ENCODE data around the gene REPS1. TPM values are rescaled to one million over a fixed set of nuclear protein-coding genes. Genes with fewer than 3 reads are reported as not detected.

REPS1 gene
- total and polyA plus RNA-seq, 2 donors (not counting 1 experiment from before 2014, with no cell fraction given) = 38.1 to 57.1 TPM

DNA sequence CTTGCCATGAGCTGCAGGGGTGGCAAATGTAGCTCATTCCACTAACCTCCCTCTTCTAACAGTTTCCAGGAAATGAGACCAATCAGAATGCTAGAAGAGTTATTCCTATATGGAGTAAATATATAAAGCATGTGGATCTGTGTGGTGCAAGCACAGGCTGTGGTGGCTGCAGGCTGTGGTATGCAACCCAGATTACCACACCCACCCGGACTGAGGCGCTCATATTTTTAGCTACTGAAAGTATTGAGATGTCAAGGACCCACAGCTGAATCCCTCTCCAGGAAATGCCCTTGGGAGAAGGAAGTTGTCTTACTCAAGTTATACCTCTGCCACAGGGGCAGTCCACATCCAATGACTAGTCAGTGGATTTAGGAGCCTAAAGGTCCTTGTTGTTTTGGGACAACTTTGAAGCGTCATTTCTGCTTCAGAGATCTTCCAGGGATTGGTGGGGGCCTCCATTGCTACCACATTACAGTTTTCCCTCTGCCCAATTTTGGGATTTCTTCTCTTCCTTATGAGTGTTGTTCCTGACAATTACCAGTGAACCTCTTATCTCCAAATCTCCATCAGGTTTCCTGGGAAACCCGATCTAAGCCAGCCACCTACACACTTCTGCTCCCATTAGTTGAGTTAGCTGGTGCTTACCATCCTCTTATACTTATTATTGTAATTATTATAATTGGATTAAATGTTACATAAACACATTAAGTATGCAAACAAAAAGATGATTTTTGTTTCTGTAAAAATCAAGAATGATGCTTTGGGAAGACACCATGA is 12.1 kb upstream of the REPS1 start:
- Histone ChIP-seq H3K27ac (ENCODE audit: low read length in 2 of 2) (no peak overlapping the region), H3K27me3 (replicated peaks in 1 of 4; ENCODE audit: control extremely low read depth in 1 of 4, control insufficient read depth in 3 of 4, insufficient read depth in 4 of 4, low read length in 3 of 4) (no peaks in the 10 kb centered on the region), H3K79me2 (ENCODE audit: control insufficient read depth, insufficient read depth, low read length) (no peaks in the 10 kb centered on the region), H3K4me1 (ENCODE audit: control insufficient read depth in 2 of 2, insufficient read depth in 2 of 2, low read length in 2 of 2) (no peaks in the 10 kb centered on the region), H3K36me3 (replicated peaks in 1 of 2; ENCODE audit: control extremely low read depth in 1 of 2, control insufficient read depth in 1 of 2, extremely low read depth in 1 of 2, insufficient read depth in 2 of 2, low read length in 1 of 2) (no peaks in the 10 kb centered on the region), H3K4me2 (replicated peaks; ENCODE audit: low read depth, low read length, poor library complexity, severe bottlenecking) (no peak overlapping the region), H4K20me1 (ENCODE audit: control insufficient read depth, insufficient read depth, low read length, poor library complexity, severe bottlenecking) (no peaks in the 10 kb centered on the region), H2AFZ (ENCODE audit: insufficient read depth, low read depth, low read length, poor library complexity, severe bottlenecking) (no peak overlapping the region), H3K4me3 (ENCODE audit: control extremely low read depth in 1 of 5, extremely low read depth in 1 of 5, insufficient read depth in 1 of 5, low read depth in 2 of 5, low read length in 4 of 5) (no peak overlapping the region), H3K9ac (ENCODE audit: low read length) (no peak overlapping the region), H3K9me3 (ENCODE audit: control extremely low read depth in 1 of 3, control insufficient read depth in 2 of 3, insufficient read depth in 1 of 3, low read length in 2 of 3) (peaks cover 0 to 3% (median 0%) of the 10 kb centered on the region in 3 donors)
- H3K27ac Mint-ChIP-seq = no peak overlapping the region
- no peaks in the 10 kb centered on the region for H3K4me1 Mint-ChIP-seq
- POLR2A ChIA-PET = no interaction called here
- no peaks in the 10 kb centered on the region for H3K9me3 Mint-ChIP-seq (ENCODE audit: insufficient read depth)
- 100% methylated on average over 1 of the region's 4 CpGs for WGBS (ENCODE audit: insufficient coverage)
- no peak for TF ChIP-seq EZH2 (IDR thresholded peaks at IDR 0.05; ENCODE audit: borderline replicate concordance, insufficient read depth, low read depth, low read length, poor library complexity, severe bottlenecking)
- TF ChIP-seq, protein P1, sequence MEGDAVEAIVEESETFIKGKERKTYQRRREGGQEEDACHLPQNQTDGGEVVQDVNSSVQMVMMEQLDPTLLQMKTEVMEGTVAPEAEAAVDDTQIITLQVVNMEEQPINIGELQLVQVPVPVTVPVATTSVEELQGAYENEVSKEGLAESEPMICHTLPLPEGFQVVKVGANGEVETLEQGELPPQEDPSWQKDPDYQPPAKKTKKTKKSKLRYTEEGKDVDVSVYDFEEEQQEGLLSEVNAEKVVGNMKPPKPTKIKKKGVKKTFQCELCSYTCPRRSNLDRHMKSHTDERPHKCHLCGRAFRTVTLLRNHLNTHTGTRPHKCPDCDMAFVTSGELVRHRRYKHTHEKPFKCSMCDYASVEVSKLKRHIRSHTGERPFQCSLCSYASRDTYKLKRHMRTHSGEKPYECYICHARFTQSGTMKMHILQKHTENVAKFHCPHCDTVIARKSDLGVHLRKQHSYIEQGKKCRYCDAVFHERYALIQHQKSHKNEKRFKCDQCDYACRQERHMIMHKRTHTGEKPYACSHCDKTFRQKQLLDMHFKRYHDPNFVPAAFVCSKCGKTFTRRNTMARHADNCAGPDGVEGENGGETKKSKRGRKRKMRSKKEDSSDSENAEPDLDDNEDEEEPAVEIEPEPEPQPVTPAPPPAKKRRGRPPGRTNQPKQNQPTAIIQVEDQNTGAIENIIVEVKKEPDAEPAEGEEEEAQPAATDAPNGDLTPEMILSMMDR (IDR thresholded peaks at IDR 0.05) = no peak
- no peak for ATAC-seq (ENCODE audit: low read depth)
- CTCF ChIA-PET = no interaction called here
- no peak overlapping the region for H3K4me3 Mint-ChIP-seq
- H3K27me3 Mint-ChIP-seq = no peaks in the 10 kb centered on the region
- no peak for DNase-seq
- intact Hi-C loops (cut with micrococcal nuclease) = no loop called here

DNA sequence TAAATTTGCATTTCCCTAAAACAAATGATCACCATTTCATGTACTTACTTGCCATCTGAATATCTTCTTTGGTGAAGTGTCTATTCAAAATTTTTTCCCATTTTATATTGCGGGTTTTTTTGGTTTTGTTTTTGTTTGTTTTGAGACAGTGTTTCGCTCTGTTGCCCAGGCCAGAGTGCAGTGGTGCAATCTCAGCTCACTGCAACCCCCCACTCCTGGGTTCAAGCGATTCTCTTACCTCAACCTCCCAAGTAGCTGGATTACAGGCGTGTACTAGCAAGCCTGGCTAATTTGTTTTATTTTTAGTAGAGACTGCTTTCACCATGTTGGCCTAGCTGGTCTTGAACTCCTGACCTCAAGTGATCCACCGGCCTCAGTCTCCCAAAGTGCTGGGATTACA is 9.1 kb upstream of the REPS1 start:
- Histone ChIP-seq H3K27ac (ENCODE audit: low read length in 2 of 2) (no peak overlapping the region), H3K4me3 (ENCODE audit: control extremely low read depth in 1 of 5, extremely low read depth in 1 of 5, insufficient read depth in 1 of 5, low read depth in 2 of 5, low read length in 4 of 5) (no peak overlapping the region), H3K27me3 (replicated peaks in 1 of 4; ENCODE audit: control extremely low read depth in 1 of 4, control insufficient read depth in 3 of 4, insufficient read depth in 4 of 4, low read length in 3 of 4) (no peaks in the 10 kb centered on the region), H3K4me1 (ENCODE audit: control insufficient read depth in 2 of 2, insufficient read depth in 2 of 2, low read length in 2 of 2) (no peaks in the 10 kb centered on the region), H3K9me3 (ENCODE audit: control extremely low read depth in 1 of 3, control insufficient read depth in 2 of 3, insufficient read depth in 1 of 3, low read length in 2 of 3) (peaks cover 0 to 6% (median 2%) of the 10 kb centered on the region in 3 donors), H3K36me3 (replicated peaks in 1 of 2; ENCODE audit: control extremely low read depth in 1 of 2, control insufficient read depth in 1 of 2, extremely low read depth in 1 of 2, insufficient read depth in 2 of 2, low read length in 1 of 2) (no peaks in the 10 kb centered on the region), H2AFZ (ENCODE audit: insufficient read depth, low read depth, low read length, poor library complexity, severe bottlenecking) (no peak overlapping the region), H3K79me2 (ENCODE audit: control insufficient read depth, insufficient read depth, low read length) (no peaks in the 10 kb centered on the region), H3K9ac (ENCODE audit: low read length) (no peak overlapping the region), H4K20me1 (ENCODE audit: control insufficient read depth, insufficient read depth, low read length, poor library complexity, severe bottlenecking) (no peaks in the 10 kb centered on the region), H3K4me2 (replicated peaks; ENCODE audit: low read depth, low read length, poor library complexity, severe bottlenecking) (no peak overlapping the region)
- intact Hi-C loops (cut with micrococcal nuclease) = no loop called here
- Mint-ChIP-seq H3K27ac (no peak overlapping the region), H3K4me3 (no peak overlapping the region), H3K4me1 (no peaks in the 10 kb centered on the region), H3K27me3 (no peaks in the 10 kb centered on the region), H3K9me3 (ENCODE audit: insufficient read depth) (no peaks in the 10 kb centered on the region)
- DNase-seq (no peak), ATAC-seq (ENCODE audit: low read depth) (no peak)
- TF ChIP-seq, protein P1 (IDR thresholded peaks at IDR 0.05) = no peak
- TF ChIP-seq EZH2 (IDR thresholded peaks at IDR 0.05; ENCODE audit: borderline replicate concordance, insufficient read depth, low read depth, low read length, poor library complexity, severe bottlenecking) = no peak
- WGBS (ENCODE audit: insufficient coverage) = 100% methylated on average over 2 of the region's 5 CpGs
- CTCF ChIA-PET = interaction anchor here (0.5 to 0.8 kb wide), 2 partner anchors 29 to 56 kb away, joined by 3 read pairs; no protein-coding TSS in a partner anchor
- POLR2A ChIA-PET = no interaction called here
